ENCODE measurements around the gene NBR1.

NBR1 gene

DNA sequence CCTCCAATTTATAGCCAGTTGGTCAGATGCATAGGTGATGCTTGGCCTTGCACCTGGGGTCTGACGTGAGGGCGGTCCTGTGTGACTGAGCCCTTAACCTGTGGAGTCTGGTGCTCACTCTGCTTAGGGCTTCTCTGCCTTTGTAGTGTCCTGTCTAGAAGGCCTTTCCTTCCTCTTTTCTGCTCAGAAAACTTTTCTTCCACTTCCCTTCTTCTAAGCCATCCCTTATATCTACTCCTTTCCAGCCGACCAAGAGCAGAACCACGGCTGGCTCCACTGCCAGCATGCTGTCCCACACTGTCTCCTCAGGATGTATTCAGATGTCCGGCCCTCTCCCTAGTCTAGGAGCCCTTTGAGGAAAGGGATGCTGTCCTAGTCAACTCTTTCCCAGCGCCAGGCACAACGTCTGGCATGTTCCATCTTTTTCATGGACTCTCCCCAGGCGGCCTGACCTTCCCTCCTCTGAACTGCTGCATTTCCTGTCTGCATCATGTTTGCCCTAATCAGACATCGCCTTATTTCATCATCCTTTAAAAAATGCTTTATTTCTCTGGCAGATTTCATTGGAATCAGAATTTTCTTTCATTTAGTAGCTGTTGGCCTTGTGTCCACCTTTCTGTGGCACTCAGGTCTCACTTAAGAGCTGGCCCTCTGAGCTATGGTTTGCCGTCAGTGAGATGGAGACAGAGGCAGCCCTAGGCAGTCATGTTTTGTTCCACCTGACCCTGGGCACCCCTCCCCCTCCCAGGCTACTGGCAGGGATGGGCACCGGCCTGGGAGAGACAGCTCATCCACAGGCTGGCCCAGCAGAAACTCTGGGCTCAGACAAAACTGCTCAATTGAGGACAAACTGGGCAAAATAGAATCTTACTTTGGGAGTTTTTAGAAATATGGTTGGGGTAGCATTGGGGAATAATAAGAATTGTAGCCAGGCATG lies 30.4 kb upstream of the NBR1 start:
- no peak overlapping the region for H3K4me3 ChIP-seq (ENCODE audit: insufficient read depth, low read length, poor library complexity, severe bottlenecking)
- H3K9me2 ChIP-seq (replicated peaks; ENCODE audit: insufficient read depth, low read length), result no peaks in the 10 kb centered on the region
- H3K79me2 ChIP-seq (ENCODE audit: insufficient read depth, low read length), result no peaks in the 10 kb centered on the region
- TF ChIP-seq EZH2phosphoT487 (conservative IDR thresholded peaks at IDR 0.05; ENCODE audit: low read length), result no peak
- TF ChIP-seq, protein P1, sequence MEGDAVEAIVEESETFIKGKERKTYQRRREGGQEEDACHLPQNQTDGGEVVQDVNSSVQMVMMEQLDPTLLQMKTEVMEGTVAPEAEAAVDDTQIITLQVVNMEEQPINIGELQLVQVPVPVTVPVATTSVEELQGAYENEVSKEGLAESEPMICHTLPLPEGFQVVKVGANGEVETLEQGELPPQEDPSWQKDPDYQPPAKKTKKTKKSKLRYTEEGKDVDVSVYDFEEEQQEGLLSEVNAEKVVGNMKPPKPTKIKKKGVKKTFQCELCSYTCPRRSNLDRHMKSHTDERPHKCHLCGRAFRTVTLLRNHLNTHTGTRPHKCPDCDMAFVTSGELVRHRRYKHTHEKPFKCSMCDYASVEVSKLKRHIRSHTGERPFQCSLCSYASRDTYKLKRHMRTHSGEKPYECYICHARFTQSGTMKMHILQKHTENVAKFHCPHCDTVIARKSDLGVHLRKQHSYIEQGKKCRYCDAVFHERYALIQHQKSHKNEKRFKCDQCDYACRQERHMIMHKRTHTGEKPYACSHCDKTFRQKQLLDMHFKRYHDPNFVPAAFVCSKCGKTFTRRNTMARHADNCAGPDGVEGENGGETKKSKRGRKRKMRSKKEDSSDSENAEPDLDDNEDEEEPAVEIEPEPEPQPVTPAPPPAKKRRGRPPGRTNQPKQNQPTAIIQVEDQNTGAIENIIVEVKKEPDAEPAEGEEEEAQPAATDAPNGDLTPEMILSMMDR (IDR thresholded peaks at IDR 0.05; ENCODE audit: insufficient read depth, low read length, poor library complexity, severe bottlenecking), result no peak
- no peaks in the 10 kb centered on the region for H4K20me1 ChIP-seq (ENCODE audit: low read depth, low read length)
- no peak overlapping the region for H3K4me2 ChIP-seq (ENCODE audit: low read depth, low read length, poor library complexity, severe bottlenecking)
- H3K9ac ChIP-seq (ENCODE audit: low read length), result no peak overlapping the region
- H3K9me3 ChIP-seq (ENCODE audit: insufficient read depth, low read length), result no peaks in the 10 kb centered on the region
- H3K36me3 ChIP-seq (ENCODE audit: low read length), result no peaks in the 10 kb centered on the region
- no peaks in the 10 kb centered on the region for H3K27me3 ChIP-seq (ENCODE audit: low read length)
- no peak overlapping the region for H3K27ac ChIP-seq (ENCODE audit: low read depth, low read length)
- H3F3A ChIP-seq (ENCODE audit: insufficient read depth), result no peaks in the 10 kb centered on the region; the same call in 1 of the 2 replicates
- H2AFZ ChIP-seq (ENCODE audit: low read depth, low read length, severe bottlenecking), result no peak overlapping the region

DNA sequence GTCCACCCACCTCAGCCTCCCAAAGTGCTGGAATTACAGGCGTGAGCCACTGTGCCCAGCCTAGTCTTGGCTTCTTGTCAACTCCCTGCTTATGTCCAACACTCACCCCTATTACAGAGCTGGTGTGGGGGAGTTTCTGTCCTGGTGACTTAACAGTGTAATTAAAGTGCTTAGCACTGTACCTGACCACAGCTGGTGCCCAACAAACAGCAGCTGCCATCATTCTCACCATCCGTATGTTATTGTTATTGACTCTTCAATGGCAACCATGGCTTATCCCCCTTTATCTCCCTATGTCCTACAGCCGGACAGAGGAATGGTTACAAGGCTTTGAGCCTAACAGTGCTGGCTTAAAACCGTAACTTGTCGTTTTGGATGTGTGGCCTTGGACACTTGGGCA lies 28.9 kb upstream of the NBR1 start:
- H3K27me3 ChIP-seq (ENCODE audit: low read length), result no peaks in the 10 kb centered on the region
- no peaks in the 10 kb centered on the region for H3K9me2 ChIP-seq (replicated peaks; ENCODE audit: insufficient read depth, low read length)
- no peak overlapping the region for H2AFZ ChIP-seq (ENCODE audit: low read depth, low read length, severe bottlenecking)
- H3K27ac ChIP-seq (ENCODE audit: low read depth, low read length), result no peak overlapping the region
- TF ChIP-seq EZH2phosphoT487 (conservative IDR thresholded peaks at IDR 0.05; ENCODE audit: low read length), result no peak
- TF ChIP-seq, protein P1 (IDR thresholded peaks at IDR 0.05; ENCODE audit: insufficient read depth, low read length, poor library complexity, severe bottlenecking), result no peak
- H3F3A ChIP-seq (ENCODE audit: insufficient read depth), result no peaks in the 10 kb centered on the region; the same call in 1 of the 2 replicates
- no peaks in the 10 kb centered on the region for H3K79me2 ChIP-seq (ENCODE audit: insufficient read depth, low read length)
- no peak overlapping the region for H3K9ac ChIP-seq (ENCODE audit: low read length)
- no peaks in the 10 kb centered on the region for H3K36me3 ChIP-seq (ENCODE audit: low read length)
- no peak overlapping the region for H3K4me2 ChIP-seq (ENCODE audit: low read depth, low read length, poor library complexity, severe bottlenecking)
- no peaks in the 10 kb centered on the region for H3K9me3 ChIP-seq (ENCODE audit: insufficient read depth, low read length)
- H3K4me3 ChIP-seq (ENCODE audit: insufficient read depth, low read length, poor library complexity, severe bottlenecking), result no peak overlapping the region
- no peaks in the 10 kb centered on the region for H4K20me1 ChIP-seq (ENCODE audit: low read depth, low read length)

DNA sequence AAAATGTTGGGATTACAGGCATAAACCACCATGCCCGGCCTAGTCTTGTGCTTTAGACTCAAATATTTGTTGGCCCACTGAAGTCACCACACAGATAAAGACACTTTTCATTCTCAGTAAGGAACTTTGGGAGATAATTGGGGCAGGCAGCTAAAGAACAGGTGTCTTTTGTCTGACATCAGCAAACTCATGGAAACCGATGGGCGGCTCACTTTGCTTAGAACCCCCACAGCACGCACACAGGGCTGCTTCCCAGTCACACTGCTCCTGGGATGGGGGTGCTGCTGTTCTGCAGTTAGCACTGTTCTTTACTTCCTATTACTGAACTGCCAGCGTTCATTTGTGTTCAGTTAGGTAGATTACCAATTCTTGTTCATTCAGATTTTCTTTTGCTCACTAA lies 27.8 kb upstream of the NBR1 start:
- Histone ChIP-seq H3K27ac (ENCODE audit: low read depth, low read length) (no peak overlapping the region), H3K9ac (ENCODE audit: low read length) (no peak overlapping the region), H3K9me2 (replicated peaks; ENCODE audit: insufficient read depth, low read length) (no peaks in the 10 kb centered on the region), H3F3A (ENCODE audit: insufficient read depth) (no peaks in the 10 kb centered on the region; the same call in 1 of the 2 replicates), H4K20me1 (ENCODE audit: low read depth, low read length) (no peaks in the 10 kb centered on the region), H2AFZ (ENCODE audit: low read depth, low read length, severe bottlenecking) (no peak overlapping the region), H3K36me3 (ENCODE audit: low read length) (no peaks in the 10 kb centered on the region), H3K4me3 (ENCODE audit: insufficient read depth, low read length, poor library complexity, severe bottlenecking) (no peak overlapping the region), H3K9me3 (ENCODE audit: insufficient read depth, low read length) (no peaks in the 10 kb centered on the region), H3K4me2 (ENCODE audit: low read depth, low read length, poor library complexity, severe bottlenecking) (no peak overlapping the region), H3K27me3 (ENCODE audit: low read length) (no peaks in the 10 kb centered on the region), H3K79me2 (ENCODE audit: insufficient read depth, low read length) (no peaks in the 10 kb centered on the region)
- TF ChIP-seq, protein P1 (IDR thresholded peaks at IDR 0.05; ENCODE audit: insufficient read depth, low read length, poor library complexity, severe bottlenecking), result no peak
- TF ChIP-seq EZH2phosphoT487 (conservative IDR thresholded peaks at IDR 0.05; ENCODE audit: low read length), result no peak

Data from SU-DHL-6 (cell line).